A172 (cell line): ENCODE measurements around the gene SUFU. TPM values are rescaled to one million over a fixed set of nuclear protein-coding genes. Genes with fewer than 3 reads are reported as not detected.

Source experiments
- DNase-seq: peaks from one replicate; pipeline ENCODE4 v3.0.0-alpha.2; 2015; ENCODE audit warnings: low spot score
- total RNA-seq: library from RNA; depleted of rRNA; stranded (reverse); fragments of >200 nt; shearing (Covaris generic); gene quantifications from 2 replicates; pipeline ENCODE4 v1.2.3, GENCODE V29; 2014

The SUFU gene
- total RNA-seq, 1 experiment from 2014 or later, result 3.7 TPM

DNA sequence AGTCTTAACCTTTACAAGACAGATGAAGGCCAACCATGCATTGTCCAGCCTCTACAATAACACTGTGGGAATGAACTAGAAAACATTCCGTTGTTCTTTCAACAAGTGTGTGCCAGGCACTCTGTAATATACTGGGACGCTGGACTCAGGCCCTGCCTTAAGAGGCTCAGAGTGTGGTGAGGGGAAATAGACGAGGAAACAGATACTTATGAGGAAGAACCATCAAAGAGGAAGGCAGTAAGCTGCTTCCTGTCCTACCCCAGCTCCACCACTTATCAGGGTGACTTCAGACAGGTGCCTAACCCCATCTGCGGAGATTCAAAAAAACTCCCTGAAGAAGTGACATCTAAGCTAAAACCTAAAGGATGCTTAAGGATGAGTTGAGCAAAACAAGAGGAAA, 131.6 kb downstream of the SUFU start:
- no peak for DNase-seq

DNA sequence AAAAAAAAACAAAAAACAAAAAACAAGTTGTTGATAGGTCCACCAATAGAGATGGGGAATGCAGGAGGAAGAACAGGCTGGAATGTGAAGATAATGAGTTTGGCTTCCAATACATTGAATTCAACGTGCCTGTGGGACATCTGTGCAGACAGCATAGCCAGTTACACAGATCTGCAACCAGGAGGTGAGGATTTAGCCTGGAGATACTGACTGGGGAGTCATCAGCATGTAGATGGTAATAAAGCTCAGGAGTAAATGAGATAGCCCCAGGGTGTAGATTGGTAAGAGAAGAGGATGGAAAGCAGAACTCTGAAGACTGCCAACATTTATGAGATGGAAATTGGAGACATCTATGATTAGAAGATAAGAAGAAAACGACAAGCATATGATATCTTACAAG, 135.8 kb downstream of the SUFU start:
- DNase-seq, result no peak

DNA sequence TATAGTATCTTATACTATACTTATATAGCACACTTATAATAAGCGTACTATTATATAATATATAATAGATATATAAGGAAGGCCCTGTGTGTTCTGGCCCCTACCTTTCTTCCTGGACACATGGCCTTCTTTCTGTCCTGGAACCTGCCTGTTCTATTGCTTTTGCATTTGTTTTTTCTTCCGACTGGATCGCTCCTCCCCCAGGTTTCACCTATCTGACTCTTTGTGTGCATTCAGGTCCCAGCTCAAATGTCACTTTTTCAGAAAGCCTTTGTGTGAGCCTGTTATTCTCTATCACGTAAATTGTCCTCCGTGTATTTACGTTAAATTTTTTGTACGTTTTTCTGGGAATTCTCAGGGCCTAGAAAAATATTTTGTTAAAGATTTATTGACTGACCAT, 137.6 kb downstream of the SUFU start:
- no peak for DNase-seq

GRCh38 chr10:102641880-102642735, 138.3 kb downstream of the SUFU start:
- DNase-seq, result peak; percentile 96

DNA sequence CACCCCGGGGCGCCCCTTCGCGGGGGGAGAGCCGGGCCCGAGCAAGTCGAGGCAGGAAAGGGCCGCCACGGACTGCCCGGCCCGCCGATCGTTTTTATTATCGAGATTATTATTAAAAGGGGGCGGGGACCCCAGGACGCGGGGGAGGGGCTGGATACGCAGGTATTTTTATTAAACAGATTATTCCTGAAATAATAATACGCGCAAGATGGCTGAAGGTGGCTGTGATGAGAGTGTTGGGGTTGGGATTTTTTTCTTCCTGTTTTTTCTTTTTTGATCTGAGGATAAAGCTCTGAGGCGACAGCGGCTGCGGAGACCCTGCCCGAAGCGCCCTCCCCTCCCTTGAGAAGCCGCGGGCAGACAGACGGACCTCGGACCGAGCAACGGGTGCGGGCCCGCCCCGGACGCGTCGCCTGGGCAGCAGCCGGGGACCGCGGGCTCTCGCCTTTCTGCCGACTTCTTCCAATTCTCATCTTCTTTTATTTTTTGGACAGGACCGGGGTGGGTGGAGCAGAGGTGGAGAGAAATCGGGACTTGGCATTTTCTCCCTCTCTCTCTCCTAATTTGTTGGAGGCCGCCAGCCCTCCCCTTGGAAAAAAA, 139.1 kb downstream of the SUFU start:
- DNase-seq, result no peak

DNA sequence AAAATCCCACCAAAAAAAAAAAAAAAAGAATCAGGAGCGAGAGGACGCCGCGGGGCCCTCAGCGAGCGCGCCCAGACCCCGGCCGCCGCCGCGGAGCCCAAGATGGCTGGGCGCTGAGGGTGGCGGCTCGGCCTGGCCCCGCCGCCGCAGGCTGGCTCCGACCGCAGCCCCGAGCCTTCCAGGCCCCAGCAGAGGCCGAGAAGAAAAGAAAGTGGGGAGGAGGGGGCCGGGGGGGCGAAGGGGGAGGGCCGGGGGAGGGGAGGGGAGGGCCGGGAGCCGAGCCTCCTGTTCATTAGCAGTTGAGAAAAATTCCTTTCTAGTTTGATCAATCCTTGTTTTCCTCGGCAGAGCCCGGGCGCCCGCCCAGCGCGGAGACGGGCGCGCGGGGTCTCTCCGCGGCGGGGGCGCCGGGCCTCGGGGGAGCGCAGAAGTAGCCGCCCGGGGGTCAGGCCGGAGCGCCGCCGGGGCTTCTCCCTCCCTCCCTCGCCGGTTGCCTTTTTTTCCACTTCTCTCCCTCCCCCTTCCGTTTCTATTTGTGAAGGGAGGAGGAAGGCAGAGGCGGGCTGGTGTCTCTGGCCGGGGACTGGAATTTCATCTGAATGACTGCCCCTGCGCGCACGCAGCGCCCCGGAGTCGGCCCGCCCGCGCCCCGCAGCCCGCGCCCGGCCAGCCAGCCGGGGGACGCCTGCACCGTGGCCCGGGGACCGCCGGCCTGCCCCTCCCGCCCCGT, 139.7 kb downstream of the SUFU start:
- DNase-seq, result no peak

- no peak for DNase-seq
Measured at GRCh38 chr10:102644066-102644645, 140.4 kb downstream of the SUFU start, which contains the start of gene TRIM8. Gene TRIM8 (plus strand): TSS chr10:102644479. CDS start chr10:102644618, 139 bp downstream.

GRCh38 chr10:102644646-102645387, 141.0 kb downstream of the SUFU start:
- DNase-seq, result peak; percentile 67

GRCh38 chr10:102645388-102645740, 141.6 kb downstream of the SUFU start:
- peak; percentile 65 for DNase-seq

- peak; percentile 97 for DNase-seq
Measured at GRCh38 chr10:102645741-102646609, 142.2 kb downstream of the SUFU start.

GRCh38 chr10:102646610-102647442, 143.1 kb downstream of the SUFU start:
- DNase-seq, result no peak

DNA sequence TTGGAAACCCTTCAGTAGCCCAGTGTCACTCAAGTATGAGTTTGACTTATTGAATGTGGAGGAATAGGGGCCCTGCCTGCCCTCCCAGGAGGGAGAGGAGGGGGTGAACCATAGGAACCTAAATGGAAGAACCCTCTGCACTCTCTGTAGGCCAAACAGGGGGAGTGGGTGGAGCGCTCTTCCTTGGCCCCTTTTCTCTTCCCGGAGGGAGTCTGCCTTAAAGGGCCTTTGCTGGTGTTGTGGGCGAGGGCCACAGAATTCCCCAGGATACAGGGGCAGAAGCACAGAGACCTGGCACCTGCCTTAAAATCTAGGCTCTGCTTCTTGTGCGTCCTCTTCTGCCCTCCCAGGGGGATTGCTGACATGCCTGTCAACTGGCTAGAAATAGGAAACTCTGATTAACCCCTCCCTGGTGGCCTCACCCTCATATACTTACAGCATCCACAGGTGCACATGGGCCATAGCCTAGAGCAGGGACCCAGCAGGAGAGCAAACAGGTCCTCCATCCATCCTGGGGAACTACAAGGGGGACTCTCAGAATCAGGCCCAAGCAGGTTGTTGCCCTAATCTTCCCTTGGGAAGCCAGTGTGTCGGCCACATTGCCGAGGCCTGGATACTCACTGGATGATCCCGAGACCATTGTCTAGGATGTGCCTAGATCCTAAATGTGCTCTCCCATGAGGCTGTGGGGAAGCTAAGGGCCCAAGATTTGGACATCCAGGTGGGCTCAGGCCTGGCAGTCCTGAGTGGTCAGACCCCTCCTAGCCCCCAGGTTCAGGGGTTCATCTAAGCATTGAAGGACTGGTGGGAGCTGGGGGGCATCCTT, 143.9 kb downstream of the SUFU start:
- DNase-seq, result no peak

DNA sequence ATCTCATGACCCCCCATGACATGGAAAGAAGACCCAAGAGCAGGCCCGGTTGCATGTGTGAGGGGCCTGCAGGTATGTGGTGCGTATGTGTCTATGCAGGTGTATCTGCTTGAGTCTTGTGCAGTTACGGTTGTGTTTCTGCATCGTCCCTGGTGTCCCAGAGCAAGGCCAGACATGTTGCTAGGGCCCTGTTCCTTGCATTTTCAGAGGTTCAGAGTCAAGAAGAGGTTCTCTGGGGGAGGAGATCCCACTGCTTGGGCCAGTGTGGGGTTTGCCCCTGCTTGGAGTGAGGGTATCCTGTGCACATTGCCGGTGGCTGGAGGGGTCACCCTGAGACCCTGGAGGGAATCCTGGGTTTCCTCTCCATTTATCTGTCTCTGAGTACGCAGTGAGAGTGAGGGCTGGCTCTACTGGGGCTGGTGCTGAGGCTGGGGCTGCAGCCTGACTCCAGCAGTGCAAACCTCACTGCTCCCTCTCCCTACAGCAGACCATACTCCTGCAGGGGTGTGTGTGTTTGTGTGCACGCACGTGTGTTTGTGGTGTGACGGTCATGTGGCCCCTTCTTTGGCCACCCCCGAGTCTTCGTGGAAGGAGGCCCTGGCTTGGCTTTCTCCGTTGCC, 144.6 kb downstream of the SUFU start:
- DNase-seq, result no peak

- DNase-seq, result no peak
Measured at GRCh38 chr10:102648889-102649796, 145.4 kb downstream of the SUFU start.

GRCh38 chr10:102649797-102650654, 146.3 kb downstream of the SUFU start:
- DNase-seq, result no peak
